SK-MEL-5 (cell line): ENCODE data around the gene GIPC3. TPM values are rescaled to one million over a fixed set of nuclear protein-coding genes. Genes with fewer than 3 reads are reported as not detected.
"Not testable (repeated sequence)": the region's sequence is repeated elsewhere in the genome, so short reads cannot be mapped to it uniquely, and the experiment has no call there.

Source experiments
- DNase-seq: peaks from one replicate; pipeline ENCODE4 v3.0.0-alpha.2; 2016; ENCODE audit warnings: low read depth, low spot score
- in situ Hi-C: cut with HindIII; loops from 2 replicates; pipeline ENCODE4 v1.10.0; 2016; ENCODE audit warnings: low sequenced_read_pairs, high pct_unique_total_duplicates, low pct_unique_long_range_greater_than_20kb
- total RNA-seq: library from RNA; depleted of rRNA; stranded (reverse); fragments of >200 nt; shearing (Covaris generic); gene quantifications from 2 replicates; pipeline ENCODE4 v1.2.3, GENCODE V29; 2014

Gene GIPC3
- total RNA-seq, 1 experiment from 2014 or later, result 0.29 TPM

GRCh38 chr19:3572855-3573161 lies 12.5 kb upstream of the GIPC3 start, which contains the start of gene HMG20B:
TSS of gene HMG20B (plus strand) at chr19:3572944. CDS start at chr19:3573310, 366 bp downstream.
- in situ Hi-C loops, result no loop called here
- no peak for DNase-seq

GRCh38 chr19:3573162-3573857 lies 12.0 kb upstream of the GIPC3 start:
- in situ Hi-C loops, result no loop called here
- no peak for DNase-seq

GRCh38 chr19:3573858-3574637 lies 11.2 kb upstream of the GIPC3 start:
- in situ Hi-C loops, result no loop called here

GRCh38 chr19:3575260-3575741 lies 10.0 kb upstream of the GIPC3 start:
- in situ Hi-C loops, result no loop called here

More at GRCh38 chr19:3573858-3574637, 11.2 kb upstream of the GIPC3 start:
- peak; percentile 98 for DNase-seq

GRCh38 chr19:3575949-3576673 lies 9.2 kb upstream of the GIPC3 start:
- in situ Hi-C loops, result no loop called here
- DNase-seq, result no peak

More at GRCh38 chr19:3575260-3575741, 10.0 kb upstream of the GIPC3 start:
- peak; percentile 85 for DNase-seq

GRCh38 chr19:3576696-3577443 lies 8.4 kb upstream of the GIPC3 start:
- in situ Hi-C loops, result no loop called here
- DNase-seq, result peak; percentile 73

- no peak for DNase-seq
Measured at GRCh38 chr19:3577723-3578344, 7.4 kb upstream of the GIPC3 start.

GRCh38 chr19:3578390-3578789 lies 6.9 kb upstream of the GIPC3 start:
- DNase-seq, result no peak
- in situ Hi-C loops, result no loop called here

More at GRCh38 chr19:3577723-3578344, 7.4 kb upstream of the GIPC3 start:
- in situ Hi-C loops, result no loop called here

- DNase-seq, result peak; percentile 55
- in situ Hi-C loops, result no loop called here
Measured at GRCh38 chr19:3580156-3580934, 4.9 kb upstream of the GIPC3 start.

- DNase-seq, in situ Hi-C loops: not testable (repeated sequence)
Measured at GRCh38 chr19:3581792-3582191, 3.5 kb upstream of the GIPC3 start.

- in situ Hi-C loops, DNase-seq: not testable (repeated sequence)
Measured at GRCh38 chr19:3584036-3584802, 1.1 kb upstream of the GIPC3 start.

- in situ Hi-C loops, result no loop called here
- no peak for DNase-seq
Measured at GRCh38 chr19:3586127-3586626, 899 bp downstream of the GIPC3 start.

- in situ Hi-C loops, result no loop called here
- no peak for DNase-seq
Measured at GRCh38 chr19:3586707-3587346, 1.5 kb downstream of the GIPC3 start.

GRCh38 chr19:3589439-3589838 lies 4.2 kb downstream of the GIPC3 start:
- no peak for DNase-seq

GRCh38 chr19:3589949-3590348 lies 4.7 kb downstream of the GIPC3 start:
- no peak for DNase-seq
- in situ Hi-C loops, result no loop called here

More at GRCh38 chr19:3589439-3589838, 4.2 kb downstream of the GIPC3 start:
- in situ Hi-C loops, result no loop called here
